ENCODE results near the gene HK1.

DNA sequence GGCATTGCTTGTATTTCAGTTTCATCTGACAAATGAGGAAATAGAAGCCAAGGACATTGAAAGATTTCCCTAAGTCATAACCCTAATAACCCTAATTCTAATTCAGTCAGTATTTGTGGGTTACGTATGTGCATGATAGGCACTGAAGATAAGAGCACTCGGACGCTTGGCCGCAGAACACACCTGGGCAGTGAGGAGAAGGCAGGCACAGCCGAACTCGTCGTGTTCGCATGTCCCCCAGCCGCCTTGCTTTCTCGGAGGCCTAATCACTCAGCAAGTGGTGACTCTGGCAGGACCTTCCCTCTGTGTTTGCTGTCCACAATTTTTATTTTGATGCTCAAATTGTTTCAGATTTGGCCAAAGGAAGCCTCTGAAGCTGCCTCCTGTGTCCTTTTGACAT lies 34.5 kb upstream of the HK1 start:
- TF ChIP-seq POLR2A (IDR thresholded peaks at IDR 0.05): no peak
- no peak for TF ChIP-seq CTCF (IDR thresholded peaks at IDR 0.05)
